ENCODE results near the gene EIF3CL. TPM values are rescaled to one million over a fixed set of nuclear protein-coding genes. Genes with fewer than 3 reads are reported as not detected.
"Not testable (repeated sequence)": the region's sequence is repeated elsewhere in the genome, so short reads cannot be mapped to it uniquely, and the experiment has no call there.

The EIF3CL gene
- total RNA-seq, 1 experiment from 2014 or later = 104 TPM

DNA sequence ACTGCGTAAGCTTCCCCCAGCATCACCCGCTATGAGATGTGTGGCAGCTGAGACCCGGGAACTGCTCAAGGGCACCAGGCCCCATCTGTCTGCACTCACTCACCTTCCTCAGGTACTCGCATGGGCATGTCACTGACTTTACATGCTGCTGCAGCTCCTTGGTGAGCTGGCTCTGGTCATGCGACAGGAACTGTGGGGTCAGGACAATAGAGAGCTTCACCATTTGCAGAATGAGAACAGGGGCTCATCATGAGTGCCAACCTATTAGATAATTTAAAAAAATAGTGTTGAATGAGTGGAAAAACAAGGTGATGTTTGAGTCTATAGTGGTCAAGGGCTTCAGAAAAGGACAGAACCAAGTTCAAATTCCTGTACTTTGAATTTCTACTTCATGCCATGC is 41.0 kb downstream of the EIF3CL start:
- not testable (repeated sequence) for H3K36me3 ChIP-seq (ENCODE audit: control insufficient read depth in 1 of 2, insufficient read depth in 2 of 2, low read length in 2 of 2)

DNA sequence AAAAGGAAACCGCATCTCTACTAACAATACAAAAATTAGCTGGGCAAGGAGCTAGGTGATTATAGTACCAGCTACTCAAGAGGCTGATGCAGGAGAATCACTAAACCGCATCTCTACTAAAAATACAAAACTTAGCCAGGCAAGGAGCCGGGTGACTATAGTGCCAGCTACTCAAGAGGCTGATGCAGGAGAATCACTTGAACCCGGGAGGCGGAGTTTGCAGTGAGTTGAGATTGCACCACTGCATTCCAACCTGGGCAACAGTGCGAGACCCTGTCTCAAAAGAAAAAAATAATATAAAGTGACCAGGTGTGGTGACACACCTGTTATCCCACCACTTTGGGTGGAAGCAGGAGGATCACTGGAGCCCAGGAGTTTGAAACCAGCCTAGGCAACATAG is 65.4 kb downstream of the EIF3CL start:
- H3K79me2 ChIP-seq (ENCODE audit: insufficient read depth, low read length); H3K9ac ChIP-seq (ENCODE audit: low read length); H3K27me3 ChIP-seq (ENCODE audit: insufficient read depth, low read length); H4K20me1 ChIP-seq (ENCODE audit: insufficient read depth); BruUV-seq (replicated peaks); H3K9me2 ChIP-seq (ENCODE audit: insufficient read depth); H3K36me3 ChIP-seq (ENCODE audit: control insufficient read depth in 1 of 2, insufficient read depth in 2 of 2, low read length in 2 of 2); POLR2A ChIA-PET; CTCF ChIA-PET; H3K9me3 ChIP-seq (ENCODE audit: control insufficient read depth in 1 of 2, insufficient read depth in 1 of 2, low read depth in 1 of 2, low read length in 2 of 2); H3K4me2 ChIP-seq (ENCODE audit: low read length); ATAC-seq; DNase-seq (ENCODE audit: low read depth, low spot score); H3K4me3 ChIP-seq (replicated peaks in 1 of 2; ENCODE audit: low read depth in 1 of 2, low read length in 2 of 2); H3K27ac ChIP-seq (ENCODE audit: low read depth, low read length); H2AFZ ChIP-seq (ENCODE audit: low read depth, low read length, poor library complexity, severe bottlenecking); intact Hi-C loops (cut with micrococcal nuclease); H3K4me1 ChIP-seq (ENCODE audit: control insufficient read depth in 1 of 2, insufficient read depth in 2 of 2, low read length in 2 of 2); RAD21 ChIA-PET (ENCODE audit: low non-redundant PET in 1 of 2, low total read pairs in 2 of 2, uncharacterized antibody in 2 of 2, unreplicated experiment in 2 of 2): not testable (repeated sequence)

More for the DNA sequence above, 41.0 kb downstream of the EIF3CL start:
- BruUV-seq (replicated peaks); DNase-seq (ENCODE audit: low read depth, low spot score); H3K4me3 ChIP-seq (replicated peaks in 1 of 2; ENCODE audit: low read depth in 1 of 2, low read length in 2 of 2); H3K27ac ChIP-seq (ENCODE audit: low read depth, low read length); H3K9ac ChIP-seq (ENCODE audit: low read length); H3K27me3 ChIP-seq (ENCODE audit: insufficient read depth, low read length); POLR2A ChIA-PET; H3K9me2 ChIP-seq (ENCODE audit: insufficient read depth); H2AFZ ChIP-seq (ENCODE audit: low read depth, low read length, poor library complexity, severe bottlenecking); CTCF ChIA-PET; H4K20me1 ChIP-seq (ENCODE audit: insufficient read depth); intact Hi-C loops (cut with micrococcal nuclease); H3K4me1 ChIP-seq (ENCODE audit: control insufficient read depth in 1 of 2, insufficient read depth in 2 of 2, low read length in 2 of 2); H3K79me2 ChIP-seq (ENCODE audit: insufficient read depth, low read length); RAD21 ChIA-PET (ENCODE audit: low non-redundant PET in 1 of 2, low total read pairs in 2 of 2, uncharacterized antibody in 2 of 2, unreplicated experiment in 2 of 2); H3K9me3 ChIP-seq (ENCODE audit: control insufficient read depth in 1 of 2, insufficient read depth in 1 of 2, low read depth in 1 of 2, low read length in 2 of 2); H3K4me2 ChIP-seq (ENCODE audit: low read length); ATAC-seq: not testable (repeated sequence)

DNA sequence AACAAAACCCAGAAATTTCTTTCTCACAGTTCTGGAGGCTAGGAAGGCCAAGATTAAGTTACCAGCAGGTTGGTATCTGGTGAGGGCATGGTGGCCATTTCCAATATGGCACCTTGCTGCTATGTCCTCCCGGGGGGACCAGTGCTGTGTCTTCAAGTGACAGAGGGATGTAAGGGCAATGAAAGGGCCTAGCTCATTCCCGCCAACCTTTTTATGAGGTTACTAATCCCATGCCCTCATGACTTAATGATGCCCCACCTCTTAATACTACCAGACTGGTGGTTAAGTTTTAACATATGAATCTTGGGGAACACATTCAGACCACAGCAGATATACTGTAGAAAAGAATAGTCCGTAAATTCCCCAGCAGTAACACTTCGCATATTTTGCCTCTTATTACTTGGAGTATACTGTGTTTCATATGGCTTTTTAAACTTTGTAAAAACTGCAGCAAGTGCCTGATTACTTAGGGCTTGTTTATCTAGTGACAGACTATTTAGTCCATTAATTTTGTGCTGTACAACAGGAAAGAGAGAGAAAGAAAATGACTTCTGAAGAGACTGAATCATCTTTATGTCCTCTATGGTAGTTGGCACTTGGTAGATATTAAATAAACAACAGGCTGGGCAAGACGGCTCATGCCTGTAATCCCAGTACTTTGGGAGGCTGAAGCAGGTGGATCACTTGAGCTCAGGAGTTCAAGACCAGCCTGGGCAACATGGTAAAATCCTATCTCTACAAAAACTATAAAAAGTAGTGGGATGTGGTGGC is 66.5 kb downstream of the EIF3CL start:
- RAD21 ChIA-PET (ENCODE audit: low non-redundant PET in 1 of 2, low total read pairs in 2 of 2, uncharacterized antibody in 2 of 2, unreplicated experiment in 2 of 2) = not testable (repeated sequence)

DNA sequence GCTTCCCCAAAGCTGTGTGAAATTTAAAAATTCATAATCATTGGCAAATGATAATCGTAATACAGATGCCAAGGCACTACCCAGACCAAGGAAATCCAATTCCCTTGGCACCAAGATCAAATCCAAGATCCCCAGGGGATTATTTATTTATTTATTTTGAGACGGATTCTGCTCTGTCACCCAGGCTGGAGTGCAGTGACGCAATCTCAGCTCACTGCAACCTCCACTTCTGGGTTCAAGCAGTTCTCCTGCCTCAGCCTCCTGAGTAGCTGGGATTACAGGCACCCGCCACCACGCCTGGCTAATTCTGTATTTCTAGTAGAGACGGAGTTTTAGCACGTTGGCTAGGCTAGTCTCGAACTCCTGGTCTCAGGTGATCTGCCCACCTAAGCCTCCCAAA is 68.0 kb downstream of the EIF3CL start:
- H3K9me2 ChIP-seq (ENCODE audit: insufficient read depth); ATAC-seq; POLR2A ChIA-PET; intact Hi-C loops (cut with micrococcal nuclease); H3K9ac ChIP-seq (ENCODE audit: low read length); H3K4me2 ChIP-seq (ENCODE audit: low read length); H2AFZ ChIP-seq (ENCODE audit: low read depth, low read length, poor library complexity, severe bottlenecking); H3K27ac ChIP-seq (ENCODE audit: low read depth, low read length); H4K20me1 ChIP-seq (ENCODE audit: insufficient read depth); DNase-seq (ENCODE audit: low read depth, low spot score); H3K9me3 ChIP-seq (ENCODE audit: control insufficient read depth in 1 of 2, insufficient read depth in 1 of 2, low read depth in 1 of 2, low read length in 2 of 2); RAD21 ChIA-PET (ENCODE audit: low non-redundant PET in 1 of 2, low total read pairs in 2 of 2, uncharacterized antibody in 2 of 2, unreplicated experiment in 2 of 2); H3K36me3 ChIP-seq (ENCODE audit: control insufficient read depth in 1 of 2, insufficient read depth in 2 of 2, low read length in 2 of 2); H3K79me2 ChIP-seq (ENCODE audit: insufficient read depth, low read length); CTCF ChIA-PET; BruUV-seq (replicated peaks); H3K4me3 ChIP-seq (replicated peaks in 1 of 2; ENCODE audit: low read depth in 1 of 2, low read length in 2 of 2); H3K27me3 ChIP-seq (ENCODE audit: insufficient read depth, low read length); H3K4me1 ChIP-seq (ENCODE audit: control insufficient read depth in 1 of 2, insufficient read depth in 2 of 2, low read length in 2 of 2): not testable (repeated sequence)

More for the DNA sequence above, 66.5 kb downstream of the EIF3CL start:
- H3K9me2 ChIP-seq (ENCODE audit: insufficient read depth); H3K27ac ChIP-seq (ENCODE audit: low read depth, low read length); H3K4me2 ChIP-seq (ENCODE audit: low read length); POLR2A ChIA-PET; CTCF ChIA-PET; H3K4me1 ChIP-seq (ENCODE audit: control insufficient read depth in 1 of 2, insufficient read depth in 2 of 2, low read length in 2 of 2); H3K79me2 ChIP-seq (ENCODE audit: insufficient read depth, low read length); H3K4me3 ChIP-seq (replicated peaks in 1 of 2; ENCODE audit: low read depth in 1 of 2, low read length in 2 of 2); H3K36me3 ChIP-seq (ENCODE audit: control insufficient read depth in 1 of 2, insufficient read depth in 2 of 2, low read length in 2 of 2); H4K20me1 ChIP-seq (ENCODE audit: insufficient read depth); intact Hi-C loops (cut with micrococcal nuclease); H2AFZ ChIP-seq (ENCODE audit: low read depth, low read length, poor library complexity, severe bottlenecking); H3K27me3 ChIP-seq (ENCODE audit: insufficient read depth, low read length); H3K9ac ChIP-seq (ENCODE audit: low read length); H3K9me3 ChIP-seq (ENCODE audit: control insufficient read depth in 1 of 2, insufficient read depth in 1 of 2, low read depth in 1 of 2, low read length in 2 of 2); BruUV-seq (replicated peaks); ATAC-seq; DNase-seq (ENCODE audit: low read depth, low spot score): not testable (repeated sequence)

Measured in HCT116 (cell line).